K562 (cell line): ENCODE measurements around the gene KIAA1958. TPM values are rescaled to one million over a fixed set of nuclear protein-coding genes. Genes with fewer than 3 reads are reported as not detected.

Experiments used
- ATAC-seq: fragments of 200-7000 bp; cut with Tn5 transposase; 3 replicates; pipeline ENCODE4 v1.9.1; 2020; ENCODE audit warnings: moderate library complexity
- BruUV-seq: library from RNA; stranded (reverse); fragments of 400-500 nt; replicated peaks from 2 replicates; lab custom pipeline; 2021; lab: Mats Ljungman, UMichigan
- CTCF ChIA-PET: fragments of 300-600 bp; formaldehyde crosslinking; extraction: SDS; loops from one replicate; lab custom pipeline; 2021; ENCODE audit warnings: low intra/inter-chr PET ratio; lab: Yijun Ruan, JAX
- POLR2A ChIA-PET: fragments of 300-600, 350-650 bp; sonication (Branson Sonifier 250); formaldehyde crosslinking; extraction: SDS; loops from one replicate; lab custom pipeline; 2021; ENCODE audit warnings: antibody characterized with exemption, inconsistent platforms; lab: Yijun Ruan, JAX
- DNase-seq, 4 experiments: peaks; one replicate each; pipeline versions ENCODE4 v3.0.0 to v3.0.0-alpha.2; 2011 to 2018; ENCODE audit warnings: low spot score in 3 of 4, mixed read lengths in 3 of 4; ENCODE audit errors: extremely low read depth in 1 of 4
- FAIRE-seq: peaks from 2 replicates; lab custom pipeline; 2011; peaks lifted over from hg19 to GRCh38; lab: Jason Lieb, UNC
- H2AFZ ChIP-seq: 2 replicates; pipeline ENCODE4 v1.6.0; 2011; ENCODE audit warnings: low read depth, low read length, control low read depth, inconsistent platforms
- H3K27ac ChIP-seq: fragments of 200-600 bp; 3 replicates; pipeline ENCODE4 v1.8.0; 2011; ENCODE audit warnings: low read depth, mild to moderate bottlenecking, control low read depth, inconsistent platforms, low read length, moderate library complexity, mixed read lengths; ENCODE audit errors: extremely low read depth
- H3K27me3 ChIP-seq, 2 experiments: fragments of 300-600 bp in 1 of 2; 2 replicates in 1 of 2; 3 replicates in 1 of 2; pipeline versions ENCODE4 v1.6.0 to v1.8.0; 2011; ENCODE audit warnings: inconsistent platforms in 2 of 2, low read length in 2 of 2, mild to moderate bottlenecking in 1 of 2, mixed read lengths in 1 of 2, moderate library complexity in 1 of 2; ENCODE audit not compliant: control insufficient read depth in 2 of 2, insufficient read depth in 2 of 2
- H3K36me3 ChIP-seq: fragments of 300-600 bp; 3 replicates; pipeline ENCODE4 v1.8.0; 2011; ENCODE audit warnings: mild to moderate bottlenecking, low read length, inconsistent platforms; ENCODE audit not compliant: control insufficient read depth, insufficient read depth
- H3K4me1 ChIP-seq, 2 experiments: fragments of 200-600 bp in 1 of 2; replicated peaks in 1 of 2; 2 replicates in 1 of 2; 3 replicates in 1 of 2; pipeline versions ENCODE4 v1.5.1 to v1.8.0; 2011; ENCODE audit warnings: inconsistent platforms in 2 of 2, low read length in 2 of 2, mild to moderate bottlenecking in 1 of 2, mixed read lengths in 1 of 2, moderate library complexity in 1 of 2; ENCODE audit not compliant: control insufficient read depth in 2 of 2, insufficient read depth in 2 of 2
- H3K4me2 ChIP-seq: 2 replicates; pipeline ENCODE4 v1.6.1; 2011; ENCODE audit warnings: low read length, control low read depth, inconsistent platforms, mixed read lengths; ENCODE audit not compliant: insufficient read depth
- H3K4me3 ChIP-seq: fragments of 200-600 bp; sonication (generic), shearing (Covaris generic); 2 replicates; pipeline ENCODE4 v1.5.1; 2016; ENCODE audit warnings: control low read depth, inconsistent platforms
- H3K79me2 ChIP-seq: fragments of 200-600 bp; 3 replicates; pipeline ENCODE4 v1.8.0; 2011; ENCODE audit warnings: low read length, inconsistent platforms; ENCODE audit not compliant: control insufficient read depth, insufficient read depth
- H3K9ac ChIP-seq, 2 experiments: 2 replicates each; pipeline versions ENCODE4 v1.6.0 to v1.6.1; 2011; ENCODE audit warnings: low read depth in 2 of 2, low read length in 2 of 2, control low read depth in 1 of 2, inconsistent platforms in 1 of 2, mild to moderate bottlenecking in 1 of 2, mixed read lengths in 1 of 2; ENCODE audit not compliant: insufficient read depth in 1 of 2
- H3K9me1 ChIP-seq: one replicate; pipeline ENCODE4 v1.6.0; 2011; ENCODE audit warnings: inconsistent platforms, mild to moderate bottlenecking, low read length, moderate library complexity; ENCODE audit not compliant: control insufficient read depth, insufficient read depth
- H3K9me3 ChIP-seq: replicated peaks from 2 replicates; pipeline ENCODE4 v1.5.1; 2011; ENCODE audit warnings: low read depth, low read length, inconsistent platforms; ENCODE audit not compliant: control insufficient read depth, insufficient read depth
- H4K20me1 ChIP-seq: replicated peaks from 2 replicates; pipeline ENCODE4 v1.6.1; 2011; ENCODE audit warnings: low read length, inconsistent platforms, mixed read lengths; ENCODE audit not compliant: control insufficient read depth, insufficient read depth
- ETV5 ChIP-seq: sonication (generic); formaldehyde crosslinking; IDR thresholded peaks from 2 replicates; pipeline ENCODE4 v1.4.0; 2020; ENCODE audit warnings: low read depth, mild to moderate bottlenecking, missing genetic modification reagents
- GABPB2 ChIP-seq: fragments of 250-450 bp; sonication (Bioruptor Pico); conservative IDR thresholded peaks from 2 replicates; pipeline ENCODE4 v1.5.1; 2021; ENCODE audit warnings: mild to moderate bottlenecking
- MAFK ChIP-seq: IDR thresholded peaks from 2 replicates; pipeline ENCODE4 v1.6.1; 2011; ENCODE audit warnings: low read length, improper control_type of control experiment
- NFIX ChIP-seq: fragments of 250-450 bp; sonication (Bioruptor Pico); IDR thresholded peaks from 2 replicates; pipeline ENCODE4 v1.4.0; 2020; ENCODE audit warnings: low read depth, mild to moderate bottlenecking, moderate library complexity
- NONO ChIP-seq, 2 experiments: fragments of 200-400 bp in 1 of 2; fragments of 450-650 bp in 1 of 2; formaldehyde crosslinking in 1 of 2; IDR thresholded peaks; 2 replicates each; pipeline ENCODE4 v1.6.1; 2017; ENCODE audit warnings: low read depth in 2 of 2, mild to moderate bottlenecking in 2 of 2, moderate library complexity in 2 of 2, low read length in 1 of 2
- POLR3A ChIP-seq: IDR thresholded peaks from 2 replicates; pipeline ENCODE4 v1.6.1; 2011; ENCODE audit warnings: borderline replicate concordance, mild to moderate bottlenecking, moderate library complexity; ENCODE audit not compliant: insufficient read length, insufficient read depth; ENCODE audit errors: extremely low read depth
- TCFL5 ChIP-seq: fragments of 250-450 bp; sonication (Bioruptor Pico); conservative IDR thresholded peaks from 2 replicates; pipeline ENCODE4 v1.6.1; 2021; ENCODE audit warnings: mild to moderate bottlenecking, moderate library complexity, matching md5 sums
- TOE1 ChIP-seq, 2 experiments: fragments of 450-650 bp in 1 of 2; sonication (generic) in 1 of 2; formaldehyde crosslinking in 1 of 2; IDR thresholded peaks; 2 replicates each; pipeline versions ENCODE4 v1.7.1 to v1.8.0; 2016 to 2022; ENCODE audit warnings: borderline replicate concordance in 2 of 2, mild to moderate bottlenecking in 2 of 2, antibody characterized with exemption in 1 of 2, inconsistent platforms in 1 of 2, low read depth in 1 of 2, missing genetic modification reagents in 1 of 2, moderate library complexity in 1 of 2
- TRIM24 ChIP-seq, 2 experiments: fragments of 450-650 bp; IDR thresholded peaks; 2 replicates each; pipeline ENCODE4 v1.6.1; 2016
- XRCC5 ChIP-seq: fragments of 200-400 bp; formaldehyde crosslinking; IDR thresholded peaks from 2 replicates; pipeline ENCODE4 v1.6.1; 2017; ENCODE audit warnings: low read depth, mild to moderate bottlenecking, low read length
- ZBED1 ChIP-seq: IDR thresholded peaks from 2 replicates; pipeline ENCODE4 v1.6.1; 2014
- ZNF398 ChIP-seq: fragments of 250-450 bp; sonication (Bioruptor Pico); IDR thresholded peaks from 2 replicates; pipeline ENCODE4 v1.8.0; 2021; ENCODE audit warnings: moderate library complexity, mild to moderate bottlenecking, inconsistent platforms
- ZSCAN32 ChIP-seq: fragments of 450-650 bp; formaldehyde crosslinking; IDR thresholded peaks from 2 replicates; pipeline ENCODE4 v1.4.0; 2020; ENCODE audit warnings: mild to moderate bottlenecking, moderate library complexity
- WGBS: fragments of 100-300 bp; shearing (Covaris generic); methylation state at CpG from one replicate; pipeline ENCODE4 v1.1.6; 2016; ENCODE audit warnings: low coverage, mixed read lengths; ENCODE audit not compliant: insufficient coverage; ENCODE audit errors: missing lambda C conversion rate; 5-methylcytosine and 5-hydroxymethylcytosine counted together
- in situ Hi-C: fragments of 300-500 bp; cut with MboI; formaldehyde crosslinking; loops from 4 replicates; pipeline ENCODE4 v1.15.0; 2018; ENCODE audit warnings: inconsistent platforms, mixed read lengths
- intact Hi-C: fragments of 100-400 bp; cut with micrococcal nuclease; formaldehyde crosslinking; loops from 2 replicates; pipeline ENCODE4 v1.14.2; 2022
- polyA plus RNA-seq, 8 experiments: library from polyadenylated mRNA; depleted of rRNA in 4 of 8; stranded (reverse) in 5 of 8; unstranded in 3 of 8; fragments of >200 nt; fragmentation: Nextera tagmentation in 2 of 8; fragmentation: Illumina TruSeq in 1 of 8; extraction: Ambion mirVana in 2 of 8; extraction: Trizol in 1 of 8; gene quantifications; 2 replicates each; pipeline versions ENCODE4 v1.2.1 to v1.2.3, GENCODE V29; 2011 to 2014; ENCODE audit warnings: inconsistent platforms in 1 of 8, missing spikeins in 1 of 8
- total RNA-seq, 7 experiments: library from RNA; depleted of rRNA in 6 of 7; stranded (reverse); fragments of >200 nt in 6 of 7; fragmentation: Illumina TruSeq in 2 of 7; extraction: Trizol in 2 of 7; gene quantifications; 2 replicates each; pipeline versions ENCODE4 v1.2.1 to v1.2.3, GENCODE V29; 2011 to 2021; ENCODE audit warnings: low replicate concordance in 1 of 7
- TF ChIP-seq, protein P1 (sequence below), 2 experiments: fragments of 250-450 bp in 1 of 2; fragments of 450-650 bp in 1 of 2; sonication (Bioruptor Pico) in 1 of 2; IDR thresholded peaks; 2 replicates each; pipeline versions ENCODE4 v1.6.1 to v1.8.0; 2016 to 2021; ENCODE audit warnings: mild to moderate bottlenecking in 2 of 2, moderate library complexity in 2 of 2, missing compliant biosample characterization in 1 of 2, missing genetic modification characterization in 1 of 2

KIAA1958 gene
- total and polyA plus RNA-seq, 9 of the 15 experiments (the other 6 are each of a cell fraction or from before 2014, with no cell fraction given) = 1.1 to 16.0 (median 10.1) TPM

DNA sequence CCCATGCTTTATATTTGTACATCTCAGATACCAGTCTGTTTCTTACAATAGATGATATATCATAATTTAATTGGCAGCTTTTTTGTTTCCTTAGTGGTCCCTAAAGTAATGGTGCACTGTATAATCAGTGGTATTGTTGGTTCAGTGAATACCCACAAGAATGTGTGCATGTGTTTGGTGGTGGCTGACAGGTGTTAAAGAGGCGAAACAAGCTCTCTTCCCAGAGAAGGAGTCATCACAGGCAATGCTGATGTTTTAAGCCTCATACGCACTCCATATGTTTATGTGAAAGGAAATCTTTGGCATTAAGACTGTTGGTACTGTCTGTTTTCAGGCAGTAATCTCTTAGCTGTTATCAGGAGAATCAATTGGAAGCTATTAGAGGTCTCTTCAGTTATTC lies 49.2 kb upstream of the KIAA1958 start:
- no TSS peak for BruUV-seq
- no peak overlapping the region for H3K4me2 ChIP-seq
- no peak for FAIRE-seq
- no peak overlapping the region for H3K4me3 ChIP-seq
- H3K79me2 ChIP-seq = no peaks in the 10 kb centered on the region
- no peaks in the 10 kb centered on the region for H3K27me3 ChIP-seq
- no peaks in the 10 kb centered on the region for H3K9me3 ChIP-seq
- intact Hi-C loops (no loop called here), in situ Hi-C loops (no loop called here)
- no peak for DNase-seq
- POLR2A ChIA-PET = no interaction called here
- WGBS = 92% methylated on average over 2 of the region's 2 CpGs
- CTCF ChIA-PET = no interaction called here
- H3K9me1 ChIP-seq = no peaks in the 10 kb centered on the region
- no peak overlapping the region for H2AFZ ChIP-seq
- H3K36me3 ChIP-seq = peaks cover 2% of the 10 kb centered on the region; the same call in 2 of the 3 replicates
- H3K27ac ChIP-seq = no peak overlapping the region
- no peaks in the 10 kb centered on the region for H3K4me1 ChIP-seq
- ATAC-seq = no peak
- no peaks in the 10 kb centered on the region for H4K20me1 ChIP-seq
- TF ChIP-seq TOE1 (IDR thresholded peaks at IDR 0.05; ENCODE audit: borderline replicate concordance) (no peak), TOE1 (CRISPR knock-in tag; IDR thresholded peaks at IDR 0.05; ENCODE audit: borderline replicate concordance, low read depth) (no peak)
- no peak overlapping the region for H3K9ac ChIP-seq

DNA sequence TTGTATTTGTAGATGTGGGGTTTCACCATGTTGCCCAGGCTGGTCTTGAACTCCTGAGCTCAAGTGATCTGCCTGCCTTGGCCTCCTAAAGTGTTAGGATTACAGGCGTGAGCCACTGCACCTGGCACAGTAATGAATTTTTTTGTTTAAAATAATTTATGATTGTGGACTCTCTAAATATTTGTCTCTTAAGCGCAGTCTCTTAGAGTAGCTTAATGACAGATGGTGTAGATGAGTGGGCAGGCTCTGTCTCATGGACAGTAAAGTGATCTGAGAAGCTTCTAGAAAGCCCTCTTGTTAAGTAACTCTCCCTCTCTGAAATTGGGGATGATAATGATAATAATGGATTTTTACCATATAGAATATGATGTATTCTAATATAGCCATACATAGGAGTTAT lies 47.5 kb upstream of the KIAA1958 start:
- Histone ChIP-seq H3K9me3 (no peaks in the 10 kb centered on the region), H3K9ac (no peak overlapping the region), H3K4me2 (no peak overlapping the region), H3K27me3 (no peaks in the 10 kb centered on the region), H4K20me1 (no peaks in the 10 kb centered on the region), H3K9me1 (no peaks in the 10 kb centered on the region), H3K27ac (no peak overlapping the region), H3K79me2 (no peaks in the 10 kb centered on the region), H3K4me1 (no peaks in the 10 kb centered on the region), H3K4me3 (no peak overlapping the region), H2AFZ (no peak overlapping the region), H3K36me3 (peaks cover 2% of the 10 kb centered on the region; the same call in 1 of the 3 replicates)
- no TSS peak for BruUV-seq
- POLR2A ChIA-PET = interaction anchor here (0.7 to 1.3 kb wide), 3 partner anchors 13 to 40 kb away, joined by 3 to 4 read pairs (median 3); no protein-coding TSS in a partner anchor
- ATAC-seq (no peak), DNase-seq (no peak), FAIRE-seq (no peak)
- in situ Hi-C loops (no loop called here), intact Hi-C loops (no loop called here)
- CTCF ChIA-PET = no interaction called here
- 88% methylated on average over 2 of the region's 2 CpGs for WGBS
- TF ChIP-seq ZBED1 (no peak), GABPB2 (no peak), ETV5 (CRISPR knock-in tag) (no peak), TRIM24 (IDR thresholded peaks at IDR 0.05) (no peak), POLR3A (no peak), NONO (IDR thresholded peaks at IDR 0.05; ENCODE audit: low read depth in 2 of 2, low read length in 1 of 2) (no peak), ZSCAN32 (no peak), XRCC5 (no peak), ZNF398 (CRISPR knock-in tag) (no peak), TCFL5 (no peak), MAFK (no peak), NFIX (CRISPR knock-in tag) (no peak)
- TF ChIP-seq, protein P1, sequence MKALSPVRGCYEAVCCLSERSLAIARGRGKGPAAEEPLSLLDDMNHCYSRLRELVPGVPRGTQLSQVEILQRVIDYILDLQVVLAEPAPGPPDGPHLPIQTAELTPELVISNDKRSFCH (CRISPR knock-in tag; IDR thresholded peaks at IDR 0.05) = no peak
- TF ChIP-seq, protein P1 (tag; IDR thresholded peaks at IDR 0.05) = no peak
